Karpas-422 (cell line): ENCODE measurements around the gene RNF113B. TPM values are rescaled to one million over a fixed set of nuclear protein-coding genes. Genes with fewer than 3 reads are reported as not detected.

Experiments
- DNase-seq: peaks from one replicate; pipeline ENCODE4 v3.0.0-alpha.2; 2015
- H2AFZ ChIP-seq: fragments of 200-600 bp; sonication (generic); 2 replicates; pipeline ENCODE4 v1.6.1; 2014; ENCODE audit warnings: antibody characterized with exemption, low read length, mixed read lengths
- H3K27ac ChIP-seq: fragments of 200-600 bp; sonication (generic); 2 replicates; pipeline ENCODE4 v1.5.1; 2014; ENCODE audit warnings: mild to moderate bottlenecking, low read length, moderate library complexity
- H3K27me3 ChIP-seq: fragments of 200-600 bp; sonication (generic); 2 replicates; pipeline ENCODE4 v1.6.1; 2014; ENCODE audit warnings: low read length, mixed read lengths
- H3K36me3 ChIP-seq: fragments of 200-600 bp; sonication (generic); 2 replicates; pipeline ENCODE4 v1.6.1; 2014; ENCODE audit warnings: low read length, mixed read lengths; ENCODE audit not compliant: insufficient read depth
- H3K4me1 ChIP-seq: fragments of 200-600 bp; sonication (generic); 2 replicates; pipeline ENCODE4 v1.6.1; 2014; ENCODE audit warnings: mild to moderate bottlenecking, low read length, mixed read lengths
- H3K4me2 ChIP-seq: fragments of 200-600 bp; sonication (generic); 2 replicates; pipeline ENCODE4 v1.6.1; 2014; ENCODE audit warnings: low read length, low read depth, mild to moderate bottlenecking; ENCODE audit not compliant: poor library complexity, severe bottlenecking
- H3K4me3 ChIP-seq: fragments of 200-600 bp; sonication (generic); 2 replicates; pipeline ENCODE4 v1.5.1; 2014; ENCODE audit warnings: mild to moderate bottlenecking, antibody characterized with exemption, low read length, mixed read lengths
- H3K79me2 ChIP-seq: fragments of 200-600 bp; sonication (generic); 2 replicates; pipeline ENCODE4 v1.6.1; 2014; ENCODE audit warnings: mild to moderate bottlenecking, low read length, mixed read lengths
- H3K9ac ChIP-seq: fragments of 200-600 bp; sonication (generic); 2 replicates; pipeline ENCODE4 v1.6.0; 2014; ENCODE audit warnings: low read length
- H3K9me2 ChIP-seq: fragments of 200-600 bp; sonication (generic), shearing (Covaris generic); replicated peaks from 2 replicates; pipeline ENCODE4 v1.6.0; 2014; ENCODE audit warnings: mild to moderate bottlenecking, low read length, moderate library complexity; ENCODE audit not compliant: insufficient read depth
- H3K9me3 ChIP-seq: fragments of 300-700, 200-600 bp; sonication (generic); 2 replicates; pipeline ENCODE4 v1.6.1; 2014; ENCODE audit warnings: low read length, mixed read lengths
- H4K20me1 ChIP-seq: fragments of 200-600 bp; sonication (generic); 2 replicates; pipeline ENCODE4 v1.6.1; 2014; ENCODE audit warnings: mild to moderate bottlenecking, antibody characterized with exemption, low read length, low read depth; ENCODE audit not compliant: insufficient read depth
- total RNA-seq: library from RNA; depleted of rRNA; stranded (reverse); fragments of >200 nt; shearing (Covaris generic); gene quantifications from 2 replicates; pipeline ENCODE4 v1.2.3, GENCODE V29; 2014; ENCODE audit warnings: low replicate concordance

RNF113B gene
- total RNA-seq, 1 experiment from 2014 or later: not detected

DNA sequence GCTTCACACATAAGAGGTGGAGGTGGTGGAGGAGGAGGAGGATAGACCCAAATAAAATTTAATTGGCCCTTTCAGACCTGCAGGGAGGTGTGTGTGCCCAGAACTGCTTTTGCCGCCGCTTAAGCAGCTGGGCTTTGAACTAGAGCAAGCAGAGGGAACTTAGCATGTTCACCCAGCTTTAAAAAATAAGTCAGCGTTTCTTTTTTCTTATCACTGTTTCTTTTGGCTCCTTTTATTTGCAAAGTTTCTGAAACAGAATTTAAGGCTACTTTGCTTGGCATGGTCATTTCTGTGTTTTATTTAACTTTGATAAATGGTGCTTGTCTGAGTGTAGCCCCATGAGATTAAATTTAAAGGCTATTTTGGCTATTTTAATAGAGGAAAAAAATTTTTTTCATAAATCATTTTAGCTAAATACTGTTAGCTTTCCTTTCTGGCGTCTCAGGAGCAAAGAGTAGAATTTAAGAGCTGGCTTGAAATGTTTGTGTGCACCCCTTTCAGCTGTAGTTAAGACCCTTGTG lies 43.3 kb upstream of the RNF113B start:
- Histone ChIP-seq H3K36me3 (no peaks in the 10 kb centered on the region), H3K9me3 (no peaks in the 10 kb centered on the region), H2AFZ (no peak overlapping the region), H3K4me3 (no peak overlapping the region), H3K4me2 (no peak overlapping the region), H3K9ac (no peak overlapping the region), H3K27ac (no peak overlapping the region), H3K27me3 (no peaks in the 10 kb centered on the region), H3K9me2 (no peaks in the 10 kb centered on the region), H4K20me1 (no peaks in the 10 kb centered on the region), H3K4me1 (no peaks in the 10 kb centered on the region), H3K79me2 (no peaks in the 10 kb centered on the region)
- DNase-seq: no peak

DNA sequence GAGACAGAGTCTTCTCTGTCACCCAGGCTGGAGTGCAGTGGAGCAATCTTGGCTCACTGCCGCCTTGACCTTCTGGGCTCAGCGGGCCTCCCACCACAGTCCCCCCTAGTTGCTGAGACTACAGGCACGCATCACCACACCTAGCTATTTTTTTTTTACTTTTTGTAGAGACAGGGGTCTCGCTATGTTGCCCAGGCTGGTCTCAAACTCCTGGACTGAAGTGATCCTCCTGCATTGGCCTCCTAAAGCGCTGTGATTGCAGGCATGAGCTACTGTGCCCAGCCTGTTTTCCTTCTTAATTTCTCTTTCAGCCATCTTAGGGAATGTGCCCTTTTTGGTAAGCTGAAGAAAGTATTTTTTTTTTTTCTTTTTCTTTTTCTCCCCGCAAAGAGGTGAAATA lies 42.6 kb upstream of the RNF113B start:
- no peak overlapping the region for H3K9ac ChIP-seq
- H3K79me2 ChIP-seq: no peaks in the 10 kb centered on the region
- DNase-seq: no peak
- H3K9me2 ChIP-seq: no peaks in the 10 kb centered on the region
- H3K4me3 ChIP-seq: no peak overlapping the region
- no peaks in the 10 kb centered on the region for H3K36me3 ChIP-seq
- H4K20me1 ChIP-seq: no peaks in the 10 kb centered on the region
- no peak overlapping the region for H2AFZ ChIP-seq
- no peak overlapping the region for H3K27ac ChIP-seq
- no peaks in the 10 kb centered on the region for H3K9me3 ChIP-seq
- H3K4me1 ChIP-seq: no peaks in the 10 kb centered on the region
- H3K4me2 ChIP-seq: no peak overlapping the region
- H3K27me3 ChIP-seq: no peaks in the 10 kb centered on the region

DNA sequence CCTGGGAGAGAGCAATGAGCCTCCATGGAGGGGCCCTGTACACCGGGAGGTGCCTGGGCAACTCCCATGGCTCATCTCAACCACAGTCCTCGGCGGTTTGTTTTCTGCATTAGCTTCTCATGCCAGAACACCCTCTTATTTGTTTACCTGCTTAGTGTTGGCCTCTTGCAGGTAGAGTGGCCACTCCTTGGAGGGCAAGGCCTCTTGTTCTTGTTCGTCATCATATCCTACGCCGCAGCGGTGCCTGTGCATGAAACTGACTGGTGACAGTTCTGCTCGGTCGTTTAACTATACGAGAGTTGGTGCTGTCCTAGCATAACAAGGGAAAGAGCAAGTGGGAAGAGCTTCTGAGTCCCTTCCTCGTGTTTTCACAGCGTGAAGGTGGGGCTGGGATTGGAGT lies 40.5 kb upstream of the RNF113B start:
- Histone ChIP-seq H3K9ac (no peak overlapping the region), H2AFZ (no peak overlapping the region), H3K4me3 (no peak overlapping the region), H3K4me2 (no peak overlapping the region), H3K79me2 (no peaks in the 10 kb centered on the region), H3K27me3 (no peaks in the 10 kb centered on the region), H3K9me2 (no peaks in the 10 kb centered on the region), H4K20me1 (no peaks in the 10 kb centered on the region), H3K4me1 (no peaks in the 10 kb centered on the region), H3K27ac (no peak overlapping the region), H3K9me3 (no peaks in the 10 kb centered on the region), H3K36me3 (no peaks in the 10 kb centered on the region)
- DNase-seq: no peak

DNA sequence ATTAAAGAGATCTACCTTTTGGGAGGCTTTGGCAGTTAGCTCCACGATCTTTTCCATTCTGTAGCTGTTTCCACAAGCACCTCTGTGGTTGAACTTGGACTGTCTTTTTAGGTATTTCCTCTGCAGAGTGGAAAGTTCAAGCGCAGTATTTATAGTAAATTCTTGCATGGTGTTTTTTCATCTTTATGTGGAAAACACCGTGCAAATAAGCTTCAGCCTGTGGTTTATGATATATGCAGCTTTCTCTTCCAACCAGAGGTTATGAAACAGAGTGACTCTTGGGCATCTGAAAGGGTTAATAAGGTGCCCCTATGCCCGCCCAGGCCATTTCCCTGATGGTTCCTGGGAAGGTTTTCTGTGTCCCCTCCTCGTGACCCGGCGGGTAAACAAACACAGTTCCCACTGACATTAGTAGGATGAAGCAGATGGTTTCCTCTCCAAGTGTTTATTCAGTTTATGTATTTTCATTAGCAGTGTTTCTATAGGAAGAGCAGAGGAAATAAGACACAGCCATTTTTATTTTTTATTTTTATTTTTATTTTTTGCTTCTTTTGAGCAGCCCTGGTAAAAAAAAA lies 39.7 kb upstream of the RNF113B start:
- Histone ChIP-seq H4K20me1 (no peaks in the 10 kb centered on the region), H3K27me3 (no peaks in the 10 kb centered on the region), H3K9me2 (no peaks in the 10 kb centered on the region), H3K4me2 (no peak overlapping the region), H3K36me3 (no peaks in the 10 kb centered on the region), H3K4me3 (no peak overlapping the region), H3K4me1 (no peaks in the 10 kb centered on the region), H3K9me3 (no peaks in the 10 kb centered on the region), H3K9ac (no peak overlapping the region), H3K79me2 (no peaks in the 10 kb centered on the region), H3K27ac (no peak overlapping the region), H2AFZ (no peak overlapping the region)
- DNase-seq: no peak

DNA sequence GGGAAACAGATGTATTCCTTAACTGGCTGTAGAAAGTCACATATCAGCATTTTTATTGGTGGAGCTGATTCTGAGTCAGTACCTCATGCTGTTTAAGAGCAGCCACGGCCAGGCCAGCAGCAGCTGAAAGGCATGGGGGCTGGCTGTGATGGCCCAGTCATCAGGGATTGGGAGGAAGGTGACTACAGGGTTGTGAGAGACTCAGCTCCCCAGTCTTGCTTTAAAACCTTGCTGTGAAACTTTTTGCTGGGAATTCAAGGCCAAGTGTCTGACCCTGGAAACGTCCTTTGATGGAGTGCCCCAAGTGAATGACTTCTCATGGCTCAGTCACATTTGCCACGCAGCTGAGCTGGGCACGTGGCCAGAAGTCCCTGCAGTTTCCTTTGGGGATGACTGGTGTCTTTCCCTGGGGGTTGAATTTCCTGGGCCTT lies 39.1 kb upstream of the RNF113B start:
- H3K9me3 ChIP-seq: no peaks in the 10 kb centered on the region
- H3K4me3 ChIP-seq: no peak overlapping the region
- H4K20me1 ChIP-seq: no peaks in the 10 kb centered on the region
- no peaks in the 10 kb centered on the region for H3K4me1 ChIP-seq
- H3K27me3 ChIP-seq: no peaks in the 10 kb centered on the region
- no peak overlapping the region for H3K27ac ChIP-seq
- H3K79me2 ChIP-seq: no peaks in the 10 kb centered on the region
- H3K4me2 ChIP-seq: no peak overlapping the region
- H3K36me3 ChIP-seq: no peaks in the 10 kb centered on the region
- H3K9ac ChIP-seq: no peak overlapping the region
- no peak for DNase-seq
- no peaks in the 10 kb centered on the region for H3K9me2 ChIP-seq
- no peak overlapping the region for H2AFZ ChIP-seq

DNA sequence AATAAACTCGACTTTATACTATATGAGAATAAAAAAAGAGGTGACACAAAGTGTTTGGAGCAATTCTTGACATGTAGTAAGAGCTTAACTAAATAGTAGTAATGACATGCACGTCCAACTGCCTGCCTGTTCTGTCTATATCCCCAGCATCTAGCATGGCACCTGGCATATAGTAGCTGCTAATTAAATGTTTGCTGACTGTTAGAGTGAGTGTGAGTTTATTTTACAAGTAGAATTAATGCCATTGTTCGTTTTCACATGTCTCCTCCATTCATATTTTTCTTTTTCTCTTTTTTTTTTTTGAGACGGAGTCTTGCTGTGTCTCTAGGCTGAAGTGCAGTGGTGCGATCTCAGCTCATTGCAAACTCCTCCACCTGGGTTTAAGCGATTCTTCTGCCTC lies 38.4 kb upstream of the RNF113B start:
- no peaks in the 10 kb centered on the region for H3K79me2 ChIP-seq
- H2AFZ ChIP-seq: no peak overlapping the region
- no peaks in the 10 kb centered on the region for H3K27me3 ChIP-seq
- H3K4me1 ChIP-seq: no peaks in the 10 kb centered on the region
- no peak overlapping the region for H3K9ac ChIP-seq
- no peak for DNase-seq
- no peaks in the 10 kb centered on the region for H4K20me1 ChIP-seq
- H3K4me2 ChIP-seq: no peak overlapping the region
- H3K36me3 ChIP-seq: no peaks in the 10 kb centered on the region
- no peaks in the 10 kb centered on the region for H3K9me3 ChIP-seq
- no peaks in the 10 kb centered on the region for H3K9me2 ChIP-seq
- no peak overlapping the region for H3K27ac ChIP-seq
- no peak overlapping the region for H3K4me3 ChIP-seq

DNA sequence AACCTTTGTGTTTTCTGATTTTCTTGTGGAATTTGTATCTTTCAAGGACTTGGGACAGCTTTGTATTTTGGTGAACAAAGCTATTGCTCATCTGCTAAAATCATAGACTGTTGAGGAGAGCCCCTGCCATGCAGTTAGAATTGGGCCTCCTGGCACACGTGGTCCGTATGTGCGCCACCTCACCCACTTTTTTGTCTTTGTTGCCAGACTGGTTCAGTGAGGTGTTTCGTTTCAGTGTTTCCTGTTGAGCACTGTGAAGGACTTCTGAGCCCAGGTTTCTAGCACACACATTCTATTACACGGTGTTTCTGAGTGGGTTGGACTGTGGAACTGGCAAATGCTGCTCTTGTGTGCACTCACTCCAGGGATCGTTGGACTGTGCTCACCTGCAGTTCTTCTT lies 37.6 kb upstream of the RNF113B start:
- Histone ChIP-seq H3K4me3 (no peak overlapping the region), H3K9me3 (no peaks in the 10 kb centered on the region), H2AFZ (no peak overlapping the region), H3K27ac (no peak overlapping the region), H3K27me3 (no peaks in the 10 kb centered on the region), H3K36me3 (no peaks in the 10 kb centered on the region), H4K20me1 (no peaks in the 10 kb centered on the region), H3K9me2 (no peaks in the 10 kb centered on the region), H3K79me2 (no peaks in the 10 kb centered on the region), H3K4me1 (no peaks in the 10 kb centered on the region), H3K9ac (no peak overlapping the region), H3K4me2 (no peak overlapping the region)
- DNase-seq: no peak

DNA sequence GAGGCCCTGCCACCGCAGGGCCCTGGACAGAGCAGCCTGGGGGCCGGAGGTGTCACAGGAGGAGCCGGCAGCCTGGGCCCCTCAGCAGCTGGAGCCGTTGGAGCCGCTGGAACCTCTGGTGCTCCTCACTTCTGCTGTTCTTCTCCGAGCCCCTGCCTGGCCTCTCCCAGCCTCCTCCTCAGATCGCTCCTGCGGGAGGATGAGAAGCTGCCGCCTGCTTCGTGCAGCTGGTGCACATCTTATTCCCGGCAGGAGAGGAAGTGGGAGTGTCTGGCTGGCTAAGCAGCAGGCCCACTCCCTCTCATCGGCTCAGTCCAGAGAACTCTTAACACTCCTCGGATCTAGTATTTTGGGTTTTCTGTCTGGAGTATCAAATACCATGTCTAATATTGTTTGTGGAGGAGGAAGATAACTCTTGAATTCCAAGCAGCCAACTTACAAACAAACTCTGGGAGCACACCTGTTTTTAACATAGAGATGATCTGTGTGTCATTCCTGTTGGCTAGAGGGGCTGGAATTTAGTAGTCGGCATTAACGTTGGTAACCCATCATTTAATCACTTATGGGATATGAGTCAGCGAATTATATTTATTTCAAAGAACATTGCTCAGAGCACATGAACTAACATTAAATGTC lies 37.1 kb upstream of the RNF113B start:
- H3K79me2 ChIP-seq: no peaks in the 10 kb centered on the region
- no peak overlapping the region for H3K4me2 ChIP-seq

More for the DNA sequence above, 37.1 kb upstream of the RNF113B start:
- H4K20me1 ChIP-seq: no peaks in the 10 kb centered on the region
- H3K9me2 ChIP-seq: no peaks in the 10 kb centered on the region
- no peak overlapping the region for H2AFZ ChIP-seq
- no peak for DNase-seq
- H3K4me3 ChIP-seq: no peak overlapping the region
- no peaks in the 10 kb centered on the region for H3K4me1 ChIP-seq
- H3K27me3 ChIP-seq: no peaks in the 10 kb centered on the region
- H3K9ac ChIP-seq: no peak overlapping the region
- no peaks in the 10 kb centered on the region for H3K36me3 ChIP-seq
- no peaks in the 10 kb centered on the region for H3K9me3 ChIP-seq
- H3K27ac ChIP-seq: no peak overlapping the region
